ENCODE data around the gene AKT1.
A peak's percentile ranks its signal among the peaks of the same experiment; 100 is the strongest.

The AKT1 gene

DNA sequence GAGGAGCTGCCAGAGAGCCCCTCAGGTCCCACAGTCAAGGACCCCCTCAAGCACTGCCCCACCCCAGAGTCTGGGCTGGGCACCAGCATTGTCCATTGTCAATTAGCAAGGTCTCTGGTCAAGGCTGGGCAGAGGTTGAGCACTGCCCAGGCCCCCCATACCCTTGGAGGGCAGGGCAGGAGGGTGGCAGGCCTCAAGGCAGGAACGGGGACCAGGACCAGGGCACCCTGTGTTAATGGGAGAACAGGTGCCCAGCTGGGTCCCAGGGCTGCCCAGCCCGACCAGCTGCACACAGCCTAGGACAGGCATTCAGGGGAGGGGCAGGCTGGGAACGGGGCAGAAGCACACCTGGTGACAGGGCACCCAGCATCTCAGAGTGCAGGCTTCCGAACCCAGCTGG, 24.2 kb downstream of the AKT1 start:
- DNase-seq = no peak

DNA sequence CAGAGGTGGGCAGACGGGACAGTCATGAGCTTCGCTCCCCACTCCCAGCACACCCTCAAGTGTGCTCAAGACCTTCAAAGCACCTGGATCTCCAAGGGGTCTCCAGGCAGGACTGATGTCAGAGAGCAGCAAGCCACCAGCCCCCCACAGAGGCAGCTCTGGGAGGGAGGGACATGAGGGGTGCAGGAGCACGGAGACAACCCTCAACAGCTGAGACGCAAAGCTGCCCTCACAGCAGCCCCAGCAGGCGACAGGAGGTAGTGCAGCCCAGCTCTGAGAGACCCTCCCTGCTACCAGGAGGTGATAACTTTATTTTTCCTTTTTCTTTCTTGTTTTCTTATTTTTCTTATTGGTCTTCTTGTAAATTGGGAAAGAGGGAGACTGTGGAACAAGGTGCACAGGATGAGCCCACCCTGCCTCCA, 24.7 kb downstream of the AKT1 start:
- DNase-seq = no peak

DNA sequence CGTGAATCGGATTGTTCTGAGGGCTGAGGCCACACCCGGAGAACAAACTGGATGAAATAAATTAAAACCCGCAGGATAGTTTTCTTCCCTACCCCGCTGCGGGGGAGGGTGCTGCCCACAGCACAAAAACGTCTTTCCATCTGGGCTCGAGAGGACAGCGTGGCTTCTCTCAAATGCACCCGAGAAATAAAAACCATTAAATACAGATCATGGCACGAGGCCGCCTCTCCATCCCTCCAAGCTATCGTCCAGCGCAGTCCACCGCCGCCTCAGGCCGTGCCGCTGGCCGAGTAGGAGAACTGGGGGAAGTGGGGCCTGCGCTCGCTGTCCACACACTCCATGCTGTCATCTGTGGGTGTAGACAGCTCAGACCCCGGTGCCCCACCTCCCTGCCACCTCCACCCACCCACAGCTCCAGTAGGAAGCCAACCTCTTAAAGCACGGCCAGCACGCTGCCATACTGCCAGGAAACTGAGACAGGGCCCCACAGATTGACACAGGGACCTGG, 25.4 kb downstream of the AKT1 start:
- DNase-seq = no peak

DNA sequence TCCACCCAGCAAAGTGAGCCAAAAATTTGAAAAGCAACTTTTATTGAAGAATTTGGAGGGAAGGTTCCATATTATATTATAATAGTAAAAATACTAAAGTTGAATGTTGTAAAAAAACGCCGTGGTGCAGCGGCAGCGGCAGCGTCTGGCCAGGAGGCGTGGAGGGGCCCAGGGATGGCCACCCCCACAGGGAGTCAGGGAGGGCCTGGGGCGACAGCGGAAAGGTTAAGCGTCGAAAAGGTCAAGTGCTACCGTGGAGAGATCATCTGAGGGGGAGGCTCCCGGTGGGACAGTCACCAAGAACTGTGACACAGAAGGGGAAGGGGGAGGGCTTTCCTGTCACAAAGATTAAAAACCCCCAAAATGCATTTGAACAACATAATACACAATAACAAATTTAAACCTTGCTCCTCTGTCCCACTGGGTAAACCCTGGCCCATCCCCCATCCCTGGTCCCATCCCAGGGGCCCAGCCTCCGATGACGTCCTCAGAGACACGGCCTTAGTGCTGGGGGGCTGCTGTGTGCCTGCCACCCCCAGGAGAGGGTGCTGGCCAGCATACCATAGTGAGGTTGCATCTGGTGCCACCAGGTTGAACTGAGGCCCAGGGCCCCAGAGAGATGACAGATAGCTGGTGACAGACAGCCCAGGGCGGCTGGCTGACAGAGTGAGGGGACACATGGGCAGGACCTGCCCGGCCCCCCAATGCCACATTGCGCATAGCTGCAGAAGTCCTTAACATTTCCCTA, 26.1 kb downstream of the AKT1 start:
- no peak for DNase-seq

DNA sequence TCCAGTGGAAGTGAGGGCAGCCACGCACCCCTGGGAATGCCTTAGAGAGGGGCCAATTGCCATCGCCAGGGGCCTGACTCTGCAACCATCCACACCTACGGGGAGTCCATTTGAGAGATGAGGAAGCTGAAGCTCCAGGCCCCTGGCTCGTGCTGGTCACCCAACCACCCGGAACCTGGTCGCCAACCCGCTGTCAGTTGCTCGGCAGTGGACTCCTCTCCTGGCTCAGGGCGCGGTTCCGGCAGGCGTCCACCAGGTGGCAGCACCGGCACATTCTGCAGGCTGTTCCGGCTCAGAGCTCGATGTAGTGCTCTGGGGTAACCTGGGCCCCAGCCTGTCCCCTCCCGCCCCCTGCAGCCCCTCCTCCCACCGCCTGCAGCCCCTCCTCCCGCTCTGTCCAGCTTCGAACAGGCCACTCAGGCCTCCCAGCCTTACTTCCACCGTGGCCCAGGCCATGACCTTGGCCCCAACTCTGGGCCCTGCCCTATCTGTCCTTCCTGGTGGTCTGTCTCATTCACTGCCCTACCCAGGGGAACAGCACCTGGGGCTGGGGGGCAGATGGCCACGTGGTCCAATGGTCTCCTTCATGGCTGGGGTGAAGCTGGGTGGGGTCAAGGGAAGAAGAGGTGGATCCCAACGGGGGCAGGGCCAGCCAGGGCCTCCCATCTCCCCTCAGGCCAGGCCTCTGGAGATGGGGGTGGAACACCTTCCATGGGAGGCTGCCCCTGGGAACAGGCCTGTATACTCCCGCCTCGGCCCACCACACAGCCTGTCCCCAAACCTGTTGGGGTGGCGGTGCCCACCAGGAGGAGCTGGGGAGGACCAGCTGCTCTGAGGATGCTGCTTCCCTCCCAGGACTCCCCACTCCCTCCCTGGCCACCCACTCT, 26.9 kb downstream of the AKT1 start:
- peak; percentile 77 to 86 for DNase-seq

DNA sequence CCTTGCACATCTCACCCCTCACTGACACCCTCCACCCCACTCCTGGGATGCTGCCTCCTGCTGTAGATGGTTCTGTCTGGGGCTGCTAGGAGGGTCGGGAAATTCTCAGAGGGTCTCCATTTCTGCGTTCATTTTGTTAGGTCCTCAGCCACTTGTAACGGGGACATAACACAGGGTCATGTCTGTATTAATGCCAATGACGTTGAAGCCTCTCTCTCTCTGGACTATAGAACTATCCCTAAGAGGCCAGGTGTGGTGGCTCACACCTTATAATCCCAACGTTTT, 28.0 kb downstream of the AKT1 start:
- DNase-seq = no peak

DNA sequence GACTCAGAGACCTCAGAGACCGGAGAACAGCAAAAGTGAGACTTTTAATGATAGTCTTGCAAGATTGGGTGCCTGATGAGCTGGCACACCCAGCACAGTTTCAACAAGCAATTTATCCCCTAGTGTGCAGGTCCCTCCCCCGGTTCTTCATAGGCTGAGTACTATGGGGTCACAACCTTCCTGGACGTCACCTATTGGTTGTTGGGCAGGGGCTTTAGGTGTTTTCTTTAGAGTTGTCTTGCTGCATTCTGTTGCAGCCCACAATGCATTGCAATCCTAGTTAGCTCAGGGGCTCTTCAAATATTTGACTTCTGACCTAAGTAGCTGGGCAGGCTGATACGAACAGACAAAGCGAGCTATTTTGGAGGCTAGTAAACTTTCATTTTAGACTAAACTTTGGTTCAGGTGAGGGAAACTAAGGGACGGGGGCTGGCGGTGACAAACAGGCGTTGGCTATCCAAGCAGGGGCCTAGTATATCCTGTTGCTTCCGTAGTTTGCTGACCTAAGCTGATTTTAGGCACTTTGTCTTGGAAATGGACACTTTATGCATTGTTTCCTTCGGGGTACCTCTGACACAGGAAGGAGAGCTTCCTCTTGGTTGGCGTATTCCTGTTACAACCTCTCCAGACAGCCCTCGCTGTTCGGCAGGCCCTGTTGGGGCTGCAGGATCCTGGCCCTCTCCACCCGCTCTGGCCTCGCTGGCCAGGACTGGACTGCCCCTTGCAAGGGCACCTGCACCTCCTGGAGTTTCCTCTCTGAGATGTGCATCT, 28.5 kb downstream of the AKT1 start:
- DNase-seq = no peak

DNA sequence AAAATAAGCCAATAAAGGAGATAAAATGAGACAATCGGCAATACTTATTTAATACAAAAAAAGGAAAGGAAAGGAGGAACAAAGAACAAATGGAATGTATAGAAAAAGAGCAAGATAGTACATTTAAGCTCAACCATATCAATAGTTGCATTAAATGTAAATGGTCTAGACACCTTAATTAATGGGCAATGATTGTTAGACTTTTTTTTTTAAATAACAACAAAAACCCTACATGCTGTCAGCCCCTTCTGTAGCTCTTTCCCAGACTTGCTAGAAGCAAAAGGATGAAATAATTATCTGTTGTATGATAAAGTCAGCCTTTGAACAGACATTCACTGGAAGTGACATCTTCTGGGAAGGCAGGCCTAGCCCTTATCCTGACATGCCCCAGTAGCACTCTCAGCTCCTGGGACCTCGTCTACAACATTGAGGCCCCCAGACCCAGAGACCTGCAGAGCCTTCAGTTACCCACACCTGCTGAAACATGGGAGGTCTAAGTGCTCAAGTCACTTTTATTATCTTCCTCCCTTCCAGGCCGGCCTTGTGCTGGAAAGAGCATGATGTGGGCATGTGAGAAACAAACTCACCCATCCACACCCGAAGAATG, 29.2 kb downstream of the AKT1 start:
- no peak for DNase-seq

DNA sequence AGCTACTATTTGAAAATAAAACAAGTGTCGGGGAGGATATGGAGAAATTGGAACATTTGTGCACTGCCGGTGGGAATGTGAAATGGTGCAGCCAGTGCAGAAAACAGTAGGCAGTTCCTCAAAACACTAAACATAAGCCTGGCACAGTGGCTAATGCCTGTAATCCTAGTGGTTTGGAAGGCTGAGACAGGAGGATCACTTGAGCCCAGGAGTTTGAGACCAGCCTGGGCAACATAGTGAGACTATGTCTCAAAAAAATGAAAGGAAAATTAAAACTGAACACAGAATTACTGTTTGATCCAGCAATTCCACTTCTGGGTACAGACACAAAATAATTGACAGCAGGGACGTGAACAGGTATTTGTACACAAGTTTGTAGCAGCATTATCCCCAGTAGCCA, 30.0 kb downstream of the AKT1 start:
- DNase-seq = no peak

DNA sequence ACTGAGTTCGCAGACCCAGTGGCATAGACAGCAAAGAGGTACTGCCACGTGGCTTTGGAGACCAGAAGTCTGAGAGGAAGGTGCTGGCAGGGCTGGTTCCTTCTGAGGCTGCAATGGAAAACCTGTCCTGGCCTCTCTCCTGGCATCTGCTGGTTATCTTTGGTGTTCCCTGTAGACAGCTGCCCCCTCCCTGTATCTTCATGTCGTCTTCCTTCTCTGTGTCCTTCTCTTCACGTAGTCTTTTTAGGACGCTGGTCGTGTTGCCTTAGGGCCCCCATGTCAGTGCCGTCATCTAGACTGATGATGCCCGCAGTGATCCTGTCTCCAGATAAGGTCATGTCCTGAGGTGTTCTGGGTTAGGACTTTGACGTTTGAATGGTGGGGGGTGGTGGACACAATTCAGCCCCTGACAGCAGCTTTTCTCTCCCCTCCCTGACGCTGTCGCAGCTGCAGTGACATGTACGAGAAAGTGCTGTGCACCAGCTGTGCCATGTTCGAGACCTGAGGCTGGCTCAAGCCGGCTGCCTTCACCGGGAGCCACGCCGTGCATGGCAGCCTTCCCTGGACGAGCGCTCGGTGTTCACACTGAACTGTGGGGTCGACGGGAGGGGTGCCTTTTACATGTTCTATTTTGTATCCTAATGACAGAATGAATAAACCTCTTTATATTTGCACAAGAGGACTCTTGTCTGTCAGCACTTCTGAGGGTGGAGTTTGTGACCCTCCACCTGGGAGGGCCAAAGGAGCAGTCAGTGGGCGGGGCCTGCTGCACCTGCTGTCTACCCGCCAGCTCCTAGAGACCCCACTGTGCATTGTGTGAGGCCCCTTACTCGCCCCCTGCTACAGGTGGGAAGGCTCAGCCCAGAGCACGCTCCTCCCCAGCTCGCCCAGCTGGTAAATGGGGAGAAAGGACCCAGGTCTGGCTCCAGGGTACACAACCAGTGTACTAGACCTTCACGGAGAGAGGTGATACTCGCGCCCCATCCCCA, 36.3 kb downstream of the AKT1 start:
- no peak for DNase-seq

DNA sequence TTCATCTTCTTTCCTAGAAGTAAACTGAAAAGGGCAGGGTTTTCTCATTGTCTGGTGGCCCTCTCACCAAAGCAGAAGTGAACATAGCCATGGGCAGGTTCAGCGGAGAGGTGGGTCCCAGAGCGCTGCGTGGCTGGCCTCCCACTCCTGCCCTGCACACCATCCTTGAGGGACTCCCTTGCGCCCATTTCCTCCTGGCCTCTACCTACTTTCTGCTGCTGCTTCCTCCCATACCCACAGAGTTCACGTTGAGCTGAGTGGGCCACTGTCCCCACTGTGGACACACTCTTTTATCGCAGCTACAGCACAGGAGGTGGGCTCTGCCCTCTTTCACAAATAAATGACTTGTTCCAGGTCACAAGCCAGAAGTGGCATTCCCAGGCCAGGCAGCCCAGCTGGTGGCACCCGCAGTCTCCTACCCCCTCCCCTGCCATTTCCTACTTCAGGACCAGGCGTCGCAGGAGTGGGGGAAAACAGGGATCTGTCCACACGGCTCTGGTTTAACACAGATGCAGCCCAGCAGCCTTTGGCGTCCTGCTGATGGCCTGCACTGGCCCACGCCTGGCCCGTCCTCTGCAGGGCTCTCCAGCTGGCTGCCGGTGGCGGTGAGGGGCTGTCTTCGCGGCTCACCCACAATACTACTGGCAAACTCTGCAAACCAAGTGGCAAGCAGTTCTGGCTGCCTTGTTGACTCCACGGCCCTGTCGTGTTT, 37.7 kb downstream of the AKT1 start:
- no peak for DNase-seq

DNA sequence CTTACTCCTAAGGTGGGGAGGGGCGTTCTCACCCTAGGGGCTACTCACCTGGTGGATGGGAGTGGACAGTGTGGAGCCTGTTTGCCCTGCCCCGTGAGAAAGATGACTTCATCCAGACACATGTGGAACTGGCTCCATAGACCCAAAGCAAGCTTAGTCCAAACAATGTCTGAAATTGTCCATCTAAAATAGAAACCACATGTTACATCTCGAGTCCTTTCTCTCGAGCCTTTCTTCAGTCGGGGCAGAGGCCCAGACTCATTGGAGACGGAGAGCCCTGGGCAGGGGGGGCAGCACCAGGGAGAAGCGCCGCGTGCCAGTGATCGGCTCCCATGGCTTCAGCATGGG, 38.3 kb downstream of the AKT1 start:
- DNase-seq = no peak

DNA sequence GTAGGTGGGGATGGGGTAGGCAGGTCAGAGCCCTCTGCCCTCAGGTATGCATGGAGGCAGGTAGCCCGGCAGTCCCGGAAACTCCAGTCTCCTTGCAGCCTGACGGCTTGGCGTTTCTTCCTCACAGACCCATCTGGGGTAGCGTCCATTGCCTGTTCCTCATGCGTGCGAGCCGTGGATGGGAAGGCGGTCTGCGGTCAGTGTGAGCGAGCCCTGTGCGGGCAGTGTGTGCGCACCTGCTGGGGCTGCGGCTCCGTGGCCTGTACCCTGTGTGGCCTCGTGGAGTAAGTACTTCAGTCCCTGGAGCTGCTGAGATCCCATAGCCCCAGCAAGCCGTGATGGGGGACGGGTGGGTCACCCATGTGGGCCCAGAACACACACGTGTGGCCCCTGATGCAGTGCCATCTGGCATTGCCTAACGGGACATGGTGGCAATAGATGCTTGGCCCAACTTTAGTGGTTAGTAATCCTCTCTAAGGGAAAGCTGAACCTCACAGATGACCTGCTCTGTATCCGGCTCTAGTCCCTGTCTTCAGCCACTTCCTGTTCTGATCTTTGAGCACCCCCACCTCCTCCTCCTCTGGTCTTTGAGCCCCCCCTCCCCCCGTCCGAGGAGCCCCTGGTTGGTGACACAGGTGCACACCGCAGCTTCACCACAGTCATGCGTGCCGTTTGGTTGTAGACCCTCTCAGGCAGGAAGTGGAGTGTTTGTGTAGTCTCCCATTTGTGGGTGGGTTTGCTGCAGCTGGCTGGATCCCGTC, 38.9 kb downstream of the AKT1 start:
- DNase-seq = no peak

DNA sequence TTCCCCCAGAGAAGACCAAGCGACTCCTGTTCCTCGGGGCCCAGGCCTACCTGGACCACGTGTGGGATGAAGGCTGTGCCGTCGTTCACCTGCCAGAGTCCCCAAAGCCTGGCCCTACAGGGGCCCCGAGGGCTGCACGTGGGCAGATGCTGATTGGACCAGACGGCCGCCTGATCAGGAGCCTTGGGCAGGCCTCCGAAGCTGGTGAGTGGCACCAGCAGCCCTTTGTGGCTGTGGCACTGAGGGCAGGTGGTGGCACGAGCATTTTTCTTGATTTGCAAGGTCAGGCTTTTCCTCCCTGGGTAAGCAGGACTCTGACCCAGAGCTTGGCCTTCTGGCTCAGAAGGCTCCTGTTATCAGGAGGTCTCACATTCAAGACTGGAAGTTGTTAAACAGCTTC, 39.9 kb downstream of the AKT1 start:
- DNase-seq = no peak

DNA sequence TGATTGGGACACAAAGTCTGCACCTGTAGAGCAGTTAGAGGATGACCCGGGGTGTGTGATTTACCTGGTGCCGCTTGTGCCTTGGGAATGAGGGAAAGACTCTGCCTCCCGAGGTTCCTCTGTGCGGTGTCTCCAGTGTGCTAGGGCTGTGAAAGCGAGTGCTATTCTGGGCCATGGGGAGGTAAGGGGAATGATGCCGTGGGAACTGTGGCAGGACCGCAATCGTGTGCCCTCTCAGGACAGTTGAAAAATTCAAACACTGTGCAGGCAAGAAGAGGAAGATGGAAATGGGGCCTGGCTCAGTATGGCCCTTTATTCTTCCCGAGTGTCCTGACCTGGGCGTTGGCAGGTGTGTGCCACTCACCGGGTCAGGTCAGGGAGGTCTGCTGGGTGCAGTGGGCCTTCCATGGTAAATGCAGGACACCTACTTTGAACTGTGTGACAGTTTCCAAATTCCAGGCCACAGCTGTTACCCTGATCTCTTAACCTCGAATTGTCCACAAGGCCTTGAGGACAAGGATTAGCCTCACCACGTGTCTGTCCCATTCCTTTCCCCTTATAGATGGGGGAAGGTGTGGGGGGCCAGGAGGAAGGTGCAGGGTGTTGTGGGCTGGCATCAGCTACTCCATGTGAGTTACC, 41.2 kb downstream of the AKT1 start:
- DNase-seq = no peak

DNA sequence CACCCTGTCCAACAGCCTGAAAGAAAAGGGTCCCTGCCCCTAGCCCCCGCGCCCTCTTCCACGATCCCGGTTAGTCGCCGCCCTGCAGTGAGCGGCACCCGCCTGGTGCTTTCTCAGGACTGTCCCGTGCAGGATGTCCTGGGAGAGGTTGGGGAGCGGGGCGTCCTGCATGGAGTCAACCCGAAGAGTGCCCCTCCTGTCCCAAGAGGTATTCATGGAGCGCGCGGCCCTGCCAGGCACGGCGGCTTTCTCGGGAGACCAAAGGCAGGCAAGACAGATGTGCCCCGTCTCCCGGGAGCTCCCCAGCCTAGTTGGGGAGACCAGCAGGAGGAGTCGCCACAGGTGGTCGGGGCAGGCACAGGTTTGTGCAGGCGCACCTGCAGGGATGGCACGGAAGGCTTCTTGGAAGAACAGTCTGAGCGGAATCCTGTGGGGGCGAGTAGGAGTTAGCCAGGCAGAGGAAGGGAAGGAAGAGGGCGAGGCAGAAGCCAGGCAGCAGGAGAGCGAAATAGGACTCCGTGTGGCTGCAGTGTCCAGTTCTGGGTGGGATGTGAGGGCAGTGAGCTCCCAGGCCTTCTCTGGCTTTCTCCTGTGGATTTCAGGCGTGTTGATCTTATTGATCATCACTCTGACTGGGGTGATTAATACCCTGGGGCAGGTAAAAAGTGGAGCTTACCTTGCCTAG, 41.9 kb downstream of the AKT1 start:
- DNase-seq = peak in 1 of 2 experiments; percentile 39

DNA sequence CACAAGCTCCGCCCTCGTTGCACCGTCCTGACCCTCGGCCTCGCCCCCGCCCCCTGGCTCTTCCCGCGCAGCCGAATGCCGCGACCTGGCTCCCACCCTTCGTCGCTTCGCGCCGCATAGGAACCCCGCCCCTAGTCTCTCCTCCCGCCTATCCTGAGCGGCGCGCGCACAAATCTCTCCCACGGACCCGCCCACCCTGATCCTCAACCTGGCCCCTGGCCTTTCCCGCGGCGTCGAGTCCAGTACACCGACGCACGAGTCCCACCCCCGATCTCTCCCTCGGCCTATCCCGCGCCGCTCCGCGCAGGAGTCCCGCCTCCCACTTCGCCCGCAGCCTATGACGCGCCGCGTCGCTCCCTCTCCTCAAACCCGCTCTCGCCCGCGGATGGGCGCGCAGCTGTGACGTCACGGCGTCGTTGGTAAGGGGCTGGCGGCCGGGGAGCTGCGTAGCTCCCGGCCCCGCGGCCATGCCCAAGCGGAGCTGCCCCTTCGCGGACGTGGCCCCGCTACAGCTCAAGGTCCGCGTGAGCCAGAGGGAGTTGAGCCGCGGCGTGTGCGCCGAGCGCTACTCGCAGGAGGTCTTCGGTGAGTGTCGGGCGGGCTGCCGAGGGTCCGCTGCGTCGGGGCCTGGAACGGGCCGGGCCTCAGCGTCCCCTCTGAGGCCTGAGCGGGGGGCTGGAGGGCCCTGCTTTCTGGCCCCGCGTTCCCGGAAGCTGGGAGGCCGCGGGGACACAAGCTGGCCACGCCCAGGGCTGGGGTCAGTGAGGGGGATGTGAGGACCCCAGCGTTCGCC, 42.6 kb downstream of the AKT1 start, which contains the start of gene SIVA1:
Gene SIVA1 (plus strand): TSS at position 413 of the 793 bp plus-strand sequence. CDS start 55 bp downstream, at position 468.
- DNase-seq = peak; percentile 99 to 100

DNA sequence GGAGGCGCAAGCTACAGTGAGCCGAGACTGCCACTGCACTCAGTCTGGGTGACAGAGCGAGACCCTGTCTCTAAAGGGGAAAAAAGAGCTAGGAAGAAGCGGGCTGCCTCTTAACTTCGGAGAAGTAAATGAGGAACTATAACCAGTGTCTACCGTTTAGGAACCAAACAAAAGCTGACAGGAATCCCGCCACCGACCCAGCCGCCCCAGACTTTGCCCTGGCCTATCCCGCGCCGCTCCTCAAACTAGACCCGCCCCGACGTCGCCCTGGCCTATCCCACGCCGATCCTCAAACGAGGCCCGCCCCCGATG, 43.2 kb downstream of the AKT1 start:
- DNase-seq = no peak

All from NCI-H2081 (cell line).